K562 (cell line): Measurements from ENCODE around the gene ZNF74. TPM values are rescaled to one million over a fixed set of nuclear protein-coding genes. Genes with fewer than 3 reads are reported as not detected.
"Not testable (repeated sequence)": the region's sequence is repeated elsewhere in the genome, so short reads cannot be mapped to it uniquely, and the experiment has no call there.

ENCODE experiments used
- ATAC-seq: fragments of 200-7000 bp; cut with Tn5 transposase; 3 replicates; pipeline ENCODE4 v1.9.1; 2020; ENCODE audit warnings: moderate library complexity
- BruUV-seq: library from RNA; stranded (reverse); fragments of 400-500 nt; replicated peaks from 2 replicates; lab custom pipeline; 2021; lab: Mats Ljungman, UMichigan
- CTCF ChIA-PET: fragments of 300-600 bp; formaldehyde crosslinking; extraction: SDS; loops from one replicate; lab custom pipeline; 2021; ENCODE audit warnings: low intra/inter-chr PET ratio; lab: Yijun Ruan, JAX
- POLR2A ChIA-PET: fragments of 300-600, 350-650 bp; sonication (Branson Sonifier 250); formaldehyde crosslinking; extraction: SDS; loops from one replicate; lab custom pipeline; 2021; ENCODE audit warnings: antibody characterized with exemption, inconsistent platforms; lab: Yijun Ruan, JAX
- DNase-seq, 4 experiments: peaks; one replicate each; pipeline versions ENCODE4 v3.0.0 to v3.0.0-alpha.2; 2011 to 2018; ENCODE audit warnings: low spot score in 3 of 4, mixed read lengths in 3 of 4; ENCODE audit errors: extremely low read depth in 1 of 4
- FAIRE-seq: peaks from 2 replicates; lab custom pipeline; 2011; peaks lifted over from hg19 to GRCh38; lab: Jason Lieb, UNC
- H2AFZ ChIP-seq: 2 replicates; pipeline ENCODE4 v1.6.0; 2011; ENCODE audit warnings: low read depth, low read length, control low read depth, inconsistent platforms
- H3K27ac ChIP-seq: fragments of 200-600 bp; 3 replicates; pipeline ENCODE4 v1.8.0; 2011; ENCODE audit warnings: low read depth, mild to moderate bottlenecking, control low read depth, inconsistent platforms, low read length, moderate library complexity, mixed read lengths; ENCODE audit errors: extremely low read depth
- H3K27me3 ChIP-seq, 2 experiments: fragments of 300-600 bp in 1 of 2; 2 replicates in 1 of 2; 3 replicates in 1 of 2; pipeline versions ENCODE4 v1.6.0 to v1.8.0; 2011; ENCODE audit warnings: inconsistent platforms in 2 of 2, low read length in 2 of 2, mild to moderate bottlenecking in 1 of 2, mixed read lengths in 1 of 2, moderate library complexity in 1 of 2; ENCODE audit not compliant: control insufficient read depth in 2 of 2, insufficient read depth in 2 of 2
- H3K36me3 ChIP-seq: fragments of 300-600 bp; 3 replicates; pipeline ENCODE4 v1.8.0; 2011; ENCODE audit warnings: mild to moderate bottlenecking, low read length, inconsistent platforms; ENCODE audit not compliant: control insufficient read depth, insufficient read depth
- H3K4me1 ChIP-seq, 2 experiments: fragments of 200-600 bp in 1 of 2; replicated peaks in 1 of 2; 2 replicates in 1 of 2; 3 replicates in 1 of 2; pipeline versions ENCODE4 v1.5.1 to v1.8.0; 2011; ENCODE audit warnings: inconsistent platforms in 2 of 2, low read length in 2 of 2, mild to moderate bottlenecking in 1 of 2, mixed read lengths in 1 of 2, moderate library complexity in 1 of 2; ENCODE audit not compliant: control insufficient read depth in 2 of 2, insufficient read depth in 2 of 2
- H3K4me2 ChIP-seq: 2 replicates; pipeline ENCODE4 v1.6.1; 2011; ENCODE audit warnings: low read length, control low read depth, inconsistent platforms, mixed read lengths; ENCODE audit not compliant: insufficient read depth
- H3K4me3 ChIP-seq: fragments of 200-600 bp; sonication (generic), shearing (Covaris generic); 2 replicates; pipeline ENCODE4 v1.5.1; 2016; ENCODE audit warnings: control low read depth, inconsistent platforms
- H3K79me2 ChIP-seq: fragments of 200-600 bp; 3 replicates; pipeline ENCODE4 v1.8.0; 2011; ENCODE audit warnings: low read length, inconsistent platforms; ENCODE audit not compliant: control insufficient read depth, insufficient read depth
- H3K9ac ChIP-seq, 2 experiments: 2 replicates each; pipeline versions ENCODE4 v1.6.0 to v1.6.1; 2011; ENCODE audit warnings: low read depth in 2 of 2, low read length in 2 of 2, control low read depth in 1 of 2, inconsistent platforms in 1 of 2, mild to moderate bottlenecking in 1 of 2, mixed read lengths in 1 of 2; ENCODE audit not compliant: insufficient read depth in 1 of 2
- H3K9me1 ChIP-seq: one replicate; pipeline ENCODE4 v1.6.0; 2011; ENCODE audit warnings: inconsistent platforms, mild to moderate bottlenecking, low read length, moderate library complexity; ENCODE audit not compliant: control insufficient read depth, insufficient read depth
- H3K9me3 ChIP-seq: replicated peaks from 2 replicates; pipeline ENCODE4 v1.5.1; 2011; ENCODE audit warnings: low read depth, low read length, inconsistent platforms; ENCODE audit not compliant: control insufficient read depth, insufficient read depth
- H4K20me1 ChIP-seq: replicated peaks from 2 replicates; pipeline ENCODE4 v1.6.1; 2011; ENCODE audit warnings: low read length, inconsistent platforms, mixed read lengths; ENCODE audit not compliant: control insufficient read depth, insufficient read depth
- CBX2 ChIP-seq: fragments of 200-600 bp; sonication (generic); IDR thresholded peaks from one replicate; pipeline ENCODE4 v1.6.1; 2012; ENCODE audit warnings: mild to moderate bottlenecking, low read length, inconsistent platforms; ENCODE audit not compliant: insufficient read depth, poor library complexity, severe bottlenecking
- ERF ChIP-seq: fragments of 450-650 bp; formaldehyde crosslinking; IDR thresholded peaks from 2 replicates; pipeline ENCODE4 v1.4.0; 2020; ENCODE audit warnings: mild to moderate bottlenecking, mixed read lengths
- JUNB ChIP-seq: fragments of 450-650 bp; formaldehyde crosslinking; conservative IDR thresholded peaks from 2 replicates; pipeline ENCODE4 v1.4.0; 2020; ENCODE audit warnings: mild to moderate bottlenecking
- MCM7 ChIP-seq, 2 experiments: fragments of 450-650 bp; IDR thresholded peaks; 2 replicates each; pipeline ENCODE4 v1.6.1; 2016 to 2018
- OTX1 ChIP-seq: fragments of 450-650 bp; formaldehyde crosslinking; IDR thresholded peaks from 2 replicates; pipeline ENCODE4 v1.4.0; 2022; ENCODE audit warnings: mild to moderate bottlenecking
- PPARD ChIP-seq: fragments of 250-450 bp; sonication (Bioruptor Pico); IDR thresholded peaks from 2 replicates; pipeline ENCODE4 v1.8.0; 2022; ENCODE audit warnings: inconsistent platforms, mild to moderate bottlenecking, moderate library complexity
- SRF ChIP-seq, 2 experiments: fragments of 250-450, 450-650 bp in 1 of 2; sonication (Bioruptor Pico) in 1 of 2; sonication (generic) in 1 of 2; formaldehyde crosslinking; IDR thresholded peaks; 2 replicates each; pipeline versions ENCODE4 v1.5.0 to v1.5.1; 2020 to 2022; ENCODE audit warnings: mild to moderate bottlenecking in 1 of 2, missing genetic modification reagents in 1 of 2
- ZNF436 ChIP-seq: fragments of 250-450, 450-650 bp; sonication (Bioruptor Pico); formaldehyde crosslinking; IDR thresholded peaks from 2 replicates; pipeline ENCODE4 v1.7.0; 2020; ENCODE audit warnings: mild to moderate bottlenecking
- ZNF583 ChIP-seq: fragments of 250-450 bp; sonication (Bioruptor Pico); IDR thresholded peaks from 2 replicates; pipeline ENCODE4 v1.4.0; 2020
- WGBS: fragments of 100-300 bp; shearing (Covaris generic); methylation state at CpG from one replicate; pipeline ENCODE4 v1.1.6; 2016; ENCODE audit warnings: low coverage, mixed read lengths; ENCODE audit not compliant: insufficient coverage; ENCODE audit errors: missing lambda C conversion rate; 5-methylcytosine and 5-hydroxymethylcytosine counted together
- in situ Hi-C: fragments of 300-500 bp; cut with MboI; formaldehyde crosslinking; loops from 4 replicates; pipeline ENCODE4 v1.15.0; 2018; ENCODE audit warnings: inconsistent platforms, mixed read lengths
- intact Hi-C: fragments of 100-400 bp; cut with micrococcal nuclease; formaldehyde crosslinking; loops from 2 replicates; pipeline ENCODE4 v1.14.2; 2022
- polyA plus RNA-seq, 8 experiments: library from polyadenylated mRNA; depleted of rRNA in 4 of 8; stranded (reverse) in 5 of 8; unstranded in 3 of 8; fragments of >200 nt; fragmentation: Nextera tagmentation in 2 of 8; fragmentation: Illumina TruSeq in 1 of 8; extraction: Ambion mirVana in 2 of 8; extraction: Trizol in 1 of 8; gene quantifications; 2 replicates each; pipeline versions ENCODE4 v1.2.1 to v1.2.3, GENCODE V29; 2011 to 2014; ENCODE audit warnings: inconsistent platforms in 1 of 8, missing spikeins in 1 of 8
- total RNA-seq, 7 experiments: library from RNA; depleted of rRNA in 6 of 7; stranded (reverse); fragments of >200 nt in 6 of 7; fragmentation: Illumina TruSeq in 2 of 7; extraction: Trizol in 2 of 7; gene quantifications; 2 replicates each; pipeline versions ENCODE4 v1.2.1 to v1.2.3, GENCODE V29; 2011 to 2021; ENCODE audit warnings: low replicate concordance in 1 of 7
- TF ChIP-seq, protein P1 (sequence below): fragments of 450-650 bp; formaldehyde crosslinking; conservative IDR thresholded peaks from 2 replicates; pipeline ENCODE4 v1.4.0; 2022; ENCODE audit warnings: mild to moderate bottlenecking, missing genetic modification characterization
- TF ChIP-seq, protein P2 (sequence below): fragments of 250-450 bp; sonication (Bioruptor Pico); IDR thresholded peaks from 2 replicates; pipeline ENCODE4 v1.8.0; 2022; ENCODE audit warnings: moderate library complexity, mild to moderate bottlenecking, inconsistent platforms

ZNF74 gene
- total and polyA plus RNA-seq, 9 of the 15 experiments (the other 6 are each of a cell fraction or from before 2014, with no cell fraction given) = 2.4 to 53.5 (median 31.5) TPM

- H3K27ac ChIP-seq, H3K9ac ChIP-seq, ATAC-seq, H2AFZ ChIP-seq, in situ Hi-C loops, H3K9me1 ChIP-seq, DNase-seq, H4K20me1 ChIP-seq, H3K9me3 ChIP-seq, BruUV-seq, H3K4me2 ChIP-seq, FAIRE-seq, intact Hi-C loops, H3K79me2 ChIP-seq, H3K4me3 ChIP-seq, H3K4me1 ChIP-seq, H3K36me3 ChIP-seq: not testable (repeated sequence)
- WGBS = 3% methylated on average over 5 of the region's 5 CpGs
- POLR2A ChIA-PET = interaction anchor here (0.5 to 6.0 kb wide), 5 partner anchors 9 to 420 kb away, joined by 3 to 62 read pairs (median 4); partner anchors contain the start of gene ZNF74
- TF ChIP-seq JUNB (CRISPR knock-in tag) (0 out of 2 replicates have a peak, but pooled peaks have one; percentile 27), PPARD (CRISPR knock-in tag) (peak; percentile 72; the same call in 1 of the 2 replicates), CBX2 (peak; percentile 7), ZNF436 (peak; percentile 31; the same call in 1 of the 2 replicates), MCM7 (IDR thresholded peaks at IDR 0.05) (0 out of 4 replicates have a peak, but pooled peaks of 1 of the 2 experiments have one; percentile 50), ZNF583 (CRISPR knock-in tag) (0 out of 2 replicates have a peak, but pooled peaks have one; percentile 23), ERF (CRISPR knock-in tag) (0 out of 2 replicates have a peak, but pooled peaks have one; percentile 37), SRF (CRISPR knock-in tag; IDR thresholded peaks at IDR 0.05) (peak in 1 of 2 experiments; percentile 19; a peak in 1 of 4 replicates), OTX1 (peak; percentile 64; the same call in 1 of the 2 replicates)
- TF ChIP-seq, protein P1, sequence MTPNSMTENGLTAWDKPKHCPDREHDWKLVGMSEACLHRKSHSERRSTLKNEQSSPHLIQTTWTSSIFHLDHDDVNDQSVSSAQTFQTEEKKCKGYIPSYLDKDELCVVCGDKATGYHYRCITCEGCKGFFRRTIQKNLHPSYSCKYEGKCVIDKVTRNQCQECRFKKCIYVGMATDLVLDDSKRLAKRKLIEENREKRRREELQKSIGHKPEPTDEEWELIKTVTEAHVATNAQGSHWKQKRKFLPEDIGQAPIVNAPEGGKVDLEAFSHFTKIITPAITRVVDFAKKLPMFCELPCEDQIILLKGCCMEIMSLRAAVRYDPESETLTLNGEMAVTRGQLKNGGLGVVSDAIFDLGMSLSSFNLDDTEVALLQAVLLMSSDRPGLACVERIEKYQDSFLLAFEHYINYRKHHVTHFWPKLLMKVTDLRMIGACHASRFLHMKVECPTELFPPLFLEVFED (CRISPR knock-in tag) = peak; percentile 50; the same call in 1 of the 2 replicates
- TF ChIP-seq, protein P2, sequence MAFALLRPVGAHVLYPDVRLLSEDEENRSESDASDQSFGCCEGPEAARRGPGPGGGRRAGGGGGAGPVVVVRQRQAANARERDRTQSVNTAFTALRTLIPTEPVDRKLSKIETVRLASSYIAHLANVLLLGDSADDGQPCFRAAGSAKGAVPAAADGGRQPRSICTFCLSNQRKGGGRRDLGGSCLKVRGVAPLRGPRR = 0 out of 2 replicates have a peak, but pooled peaks have one; percentile 34
- H3K27me3 ChIP-seq = peaks cover 56 to 62% of the 10 kb centered on the region in 2 experiments; a peak in 4 of 5 replicates
- CTCF ChIA-PET = interaction anchor here (0.7 kb wide), 1 partner anchor 572 kb away, joined by 3 read pairs; no protein-coding TSS in a partner anchor
Observed at GRCh38 chr22:20378684-20379083, 15.3 kb upstream of the ZNF74 start.
